CMK (cell line): ENCODE measurements around the gene YIPF5.

ENCODE experiments used
- DNase-seq: peaks from one replicate; pipeline ENCODE4 v3.0.0-alpha.2; 2010; ENCODE audit warnings: low read depth

YIPF5 gene

DNA sequence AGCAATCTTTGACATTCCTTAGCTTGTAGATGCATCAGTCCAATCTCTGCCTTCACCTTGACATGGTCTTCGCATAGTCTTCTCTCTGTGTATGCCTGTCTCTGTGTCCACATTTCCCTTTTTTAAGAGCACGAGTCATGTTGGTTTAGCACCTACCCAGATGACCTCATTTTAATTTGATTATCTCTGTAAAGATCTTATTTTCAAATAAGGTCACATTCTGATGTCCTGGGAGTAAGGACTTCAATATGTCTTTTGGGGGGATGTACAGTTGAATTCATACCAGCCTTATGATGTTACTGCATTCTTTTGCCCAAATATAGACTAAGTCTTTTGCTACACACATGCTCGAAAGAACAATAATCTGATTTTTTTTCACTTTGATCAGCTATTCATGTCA lies 7.1 kb upstream of the YIPF5 start:
- DNase-seq: no peak

DNA sequence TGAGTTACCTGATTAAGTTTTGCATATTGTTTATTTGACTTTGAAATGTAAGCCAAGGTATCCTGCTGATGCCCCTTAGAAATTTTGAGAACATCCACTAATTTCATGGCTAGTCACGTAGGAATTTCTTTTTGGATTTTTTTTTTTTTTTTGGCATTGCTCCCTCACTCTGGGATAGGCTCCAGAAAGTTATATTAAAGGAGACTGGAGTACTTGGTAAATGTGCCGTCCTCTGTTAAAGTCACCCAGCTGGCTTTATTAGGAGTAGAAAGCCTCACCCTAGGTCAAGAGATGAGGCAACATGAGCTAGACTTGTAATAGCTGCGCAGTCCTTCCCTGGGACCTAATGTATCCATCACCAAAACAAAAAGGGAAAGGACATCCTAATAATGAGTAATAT lies 3.3 kb upstream of the YIPF5 start:
- no peak for DNase-seq

DNA sequence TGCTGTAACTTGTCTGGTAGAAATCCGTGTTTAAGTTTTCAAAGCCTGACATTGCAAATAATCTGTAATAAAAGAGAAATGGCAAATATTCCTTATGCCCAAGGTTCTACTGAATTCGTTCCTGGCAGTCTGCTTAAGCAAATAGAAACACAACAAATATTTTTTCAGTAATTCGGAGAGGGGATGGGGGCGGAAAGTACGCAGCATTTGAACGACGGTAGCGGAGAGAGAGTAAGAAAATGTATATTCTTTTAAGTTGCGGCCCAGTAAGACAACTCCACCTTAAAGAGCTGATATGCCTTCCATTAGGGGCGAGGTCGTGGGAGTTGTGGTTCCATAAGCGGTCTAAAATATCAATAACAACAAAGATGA lies 569 bp downstream of the YIPF5 start:
- DNase-seq: no peak

DNA sequence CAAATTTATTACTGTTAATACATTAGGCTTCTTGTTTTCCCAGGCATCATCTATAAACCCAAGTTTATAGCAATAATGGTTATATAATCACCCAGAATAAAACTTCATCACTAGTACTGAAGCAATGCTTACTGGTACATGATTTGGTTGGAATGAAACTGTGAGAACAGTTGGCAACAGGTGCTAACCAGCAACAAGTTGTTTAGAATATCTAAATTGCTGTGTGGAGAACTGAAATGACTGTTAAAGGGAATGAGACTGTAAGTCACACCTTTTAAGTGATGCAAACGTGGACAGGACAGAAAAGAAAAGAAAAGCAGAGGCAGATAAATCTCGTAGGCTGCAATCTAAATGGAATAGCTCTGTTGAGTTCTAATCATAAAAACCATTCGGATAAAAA lies 2.5 kb downstream of the YIPF5 start:
- DNase-seq: no peak

DNA sequence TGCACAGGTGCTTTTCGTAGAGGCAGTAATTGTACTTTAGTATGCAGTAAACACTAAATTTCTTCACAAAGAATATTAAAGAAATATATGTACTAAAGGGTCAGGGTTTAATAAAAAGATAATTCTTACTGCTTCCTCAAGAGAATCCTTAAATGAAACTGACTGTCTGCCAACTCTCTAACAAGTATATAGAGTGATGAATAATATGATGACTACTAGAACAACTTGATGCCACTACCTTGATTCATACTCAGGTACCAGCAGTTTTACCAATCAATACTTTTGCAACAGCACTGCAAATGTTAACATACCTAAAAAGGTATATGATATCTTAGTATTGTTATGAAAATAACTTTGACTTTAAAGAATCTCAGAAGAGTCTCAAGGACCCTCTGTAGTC lies 3.8 kb downstream of the YIPF5 start:
- no peak for DNase-seq

DNA sequence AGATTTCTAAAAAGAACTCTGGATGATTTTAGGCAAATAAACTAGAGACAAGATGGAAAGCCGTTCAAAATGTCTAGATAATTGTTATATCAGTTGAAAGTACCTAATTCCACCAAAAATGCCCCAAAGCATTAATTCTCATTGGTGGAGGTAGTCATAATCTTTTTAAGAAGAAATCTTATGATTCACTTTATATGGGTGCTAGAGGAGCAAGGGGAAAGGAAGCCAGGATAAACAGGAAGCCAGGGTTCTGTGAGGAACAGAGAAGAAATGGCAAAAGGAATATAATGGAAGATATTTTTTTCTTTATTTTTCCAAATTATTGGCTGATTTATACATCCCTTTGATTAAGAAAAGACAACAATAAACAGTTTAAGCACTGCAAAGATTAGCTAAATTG lies 7.8 kb downstream of the YIPF5 start:
- DNase-seq: no peak

DNA sequence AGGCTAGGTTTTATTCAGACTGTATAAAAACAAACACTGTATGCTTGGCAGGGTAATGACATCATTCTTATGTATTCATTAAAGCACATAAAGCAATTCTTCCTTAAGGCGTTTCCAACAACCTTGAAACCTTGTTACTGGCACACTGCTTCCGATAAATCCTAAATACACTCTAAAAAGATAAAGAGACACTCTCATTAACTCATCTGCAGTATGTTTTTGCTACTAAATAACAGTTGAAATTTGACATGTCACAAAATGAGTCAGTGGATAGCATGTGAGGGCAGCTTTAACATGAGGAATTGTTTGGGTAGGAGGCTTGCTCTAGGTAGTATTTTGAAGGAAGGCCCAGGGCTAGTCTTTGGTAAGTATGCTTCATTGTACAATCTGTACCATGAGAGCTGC lies 13.7 kb downstream of the YIPF5 start:
- no peak for DNase-seq

DNA sequence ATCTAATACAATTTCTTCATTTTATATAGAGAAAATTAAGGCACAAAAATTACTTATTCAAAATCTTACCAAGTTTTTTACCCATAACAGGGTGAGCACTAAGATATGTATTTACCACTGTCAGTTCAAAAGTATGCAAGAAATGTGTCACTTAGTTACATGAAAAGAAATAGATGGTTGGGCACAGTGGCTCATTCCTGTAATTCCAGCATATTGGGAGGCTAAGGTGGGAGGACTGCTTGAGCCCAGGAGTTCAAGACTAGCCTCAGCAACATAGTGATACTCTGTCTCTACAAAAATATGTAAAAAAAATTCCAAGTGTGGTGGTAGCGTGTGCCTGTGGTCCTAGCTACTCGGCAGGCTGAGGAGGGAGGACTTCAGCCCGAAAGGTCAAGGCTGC lies 19.4 kb downstream of the YIPF5 start:
- DNase-seq: no peak

DNA sequence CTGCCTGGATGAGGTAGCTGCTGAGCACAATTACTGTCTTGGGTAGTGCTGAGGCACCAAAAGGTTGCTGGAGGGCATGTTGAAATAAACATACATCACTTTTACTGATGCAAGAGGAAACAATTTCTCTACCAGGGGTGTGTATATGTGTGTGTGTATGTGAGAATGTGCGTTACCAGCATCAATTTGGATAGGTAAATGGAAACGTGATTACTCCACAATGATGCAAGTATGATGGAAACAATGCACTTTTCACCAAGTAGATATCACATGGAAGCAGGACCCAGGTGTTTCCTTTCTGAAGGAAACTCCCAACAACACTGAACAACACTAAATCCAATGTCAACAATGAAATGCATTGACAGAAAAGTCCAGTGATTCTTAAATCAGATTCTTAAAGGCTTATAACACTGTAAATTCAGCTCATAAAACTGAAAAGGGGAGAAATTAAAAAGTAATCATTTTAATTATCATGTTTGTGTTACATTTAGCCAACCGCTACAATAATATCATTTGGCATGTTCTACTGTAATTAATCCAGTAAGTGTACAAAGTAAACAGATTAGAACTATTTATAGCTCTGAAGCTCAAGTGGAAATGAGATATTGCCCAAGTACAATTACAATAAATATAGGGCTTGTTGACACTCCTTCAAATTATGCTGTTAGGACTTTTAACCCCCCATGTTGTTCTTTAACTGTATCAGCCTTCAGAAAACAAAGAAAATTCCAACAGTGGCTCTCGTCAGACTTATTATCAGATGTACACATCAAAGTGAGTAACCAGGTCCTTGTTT lies 25.3 kb downstream of the YIPF5 start:
- DNase-seq: no peak

DNA sequence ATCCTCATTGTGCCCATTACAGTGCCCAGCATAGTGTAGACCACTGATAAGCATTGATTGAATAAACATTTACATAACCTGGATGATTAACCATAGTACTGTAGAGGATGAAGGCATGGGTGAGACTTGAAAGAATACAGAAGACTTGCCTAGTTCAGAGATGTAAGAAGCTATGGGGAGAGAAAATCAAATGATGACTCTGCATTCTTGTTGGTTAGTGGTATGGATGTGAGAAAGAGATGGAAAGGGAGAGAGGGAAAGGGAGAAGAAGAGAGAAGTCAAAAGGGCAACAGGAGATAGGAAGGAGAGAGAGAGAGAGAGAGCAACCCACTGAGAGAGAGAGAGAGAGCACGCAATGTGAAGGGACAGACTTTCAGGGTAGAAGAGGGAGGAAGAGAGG lies 26.8 kb downstream of the YIPF5 start:
- no peak for DNase-seq

DNA sequence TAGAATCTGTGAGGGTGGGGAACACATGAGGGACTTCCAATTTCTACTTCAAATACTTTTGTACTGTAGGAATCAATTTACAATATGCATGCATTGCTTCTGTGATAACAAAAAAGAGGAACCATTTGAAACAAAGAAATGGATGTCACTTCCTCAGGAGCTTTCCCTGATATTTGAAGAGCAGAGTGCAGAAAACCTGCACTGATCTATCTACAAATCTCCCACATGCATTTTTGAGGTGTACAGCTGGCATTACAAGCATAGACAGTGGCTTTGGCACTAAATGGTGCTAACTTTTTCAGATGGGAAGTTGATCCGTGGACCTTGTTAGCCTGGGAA lies 27.7 kb downstream of the YIPF5 start:
- no peak for DNase-seq

DNA sequence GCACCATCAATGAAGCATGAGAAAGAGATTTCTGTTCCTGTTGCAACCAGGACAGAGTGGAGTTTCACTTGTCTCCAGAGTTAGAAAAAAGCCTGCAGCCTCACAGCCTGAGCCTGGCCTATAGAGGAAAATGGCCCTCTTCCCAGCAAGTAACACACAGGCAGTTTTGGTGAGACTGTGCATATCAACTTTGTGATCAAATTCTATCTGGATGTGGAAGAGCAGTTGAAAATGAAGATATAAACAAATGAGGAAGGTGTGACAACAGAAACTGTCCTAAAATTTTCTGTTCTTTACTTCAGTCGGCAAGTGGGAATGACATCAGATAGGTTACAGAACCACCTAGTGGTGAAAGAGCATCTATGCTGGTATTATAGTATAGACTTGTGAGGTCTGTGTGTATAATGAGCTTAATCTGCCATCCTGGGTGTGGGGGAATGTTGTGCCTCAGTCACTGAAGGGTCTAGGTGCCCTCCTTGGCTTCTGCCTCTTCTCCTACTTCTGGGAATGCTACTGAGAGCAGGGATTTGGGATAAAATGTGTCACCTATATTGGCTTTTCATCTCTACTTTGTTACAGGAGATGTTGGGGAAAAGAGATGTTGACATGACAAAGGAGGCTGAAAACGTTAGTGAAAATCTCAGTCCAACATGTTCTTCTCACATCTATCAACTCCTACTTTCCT lies 28.2 kb downstream of the YIPF5 start:
- no peak for DNase-seq

DNA sequence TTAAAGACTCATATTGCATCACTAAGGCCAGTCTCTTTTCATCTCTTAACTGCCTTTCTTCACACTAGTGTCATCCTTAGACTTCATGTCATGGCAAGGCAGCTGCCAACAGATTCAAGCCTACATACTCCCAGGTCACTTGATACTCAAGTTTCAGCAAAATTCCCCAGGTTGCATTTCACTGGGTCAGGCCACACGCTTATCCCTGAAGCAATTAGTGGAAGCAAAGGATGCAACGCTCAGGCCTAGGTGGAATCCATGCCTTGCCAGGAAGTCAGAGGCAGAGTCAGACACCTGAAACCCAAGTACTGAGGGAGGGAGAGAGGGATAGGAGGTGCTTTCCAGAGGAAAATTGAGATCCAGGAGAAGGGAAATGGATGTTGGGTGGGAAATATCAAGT lies 28.9 kb downstream of the YIPF5 start:
- no peak for DNase-seq

DNA sequence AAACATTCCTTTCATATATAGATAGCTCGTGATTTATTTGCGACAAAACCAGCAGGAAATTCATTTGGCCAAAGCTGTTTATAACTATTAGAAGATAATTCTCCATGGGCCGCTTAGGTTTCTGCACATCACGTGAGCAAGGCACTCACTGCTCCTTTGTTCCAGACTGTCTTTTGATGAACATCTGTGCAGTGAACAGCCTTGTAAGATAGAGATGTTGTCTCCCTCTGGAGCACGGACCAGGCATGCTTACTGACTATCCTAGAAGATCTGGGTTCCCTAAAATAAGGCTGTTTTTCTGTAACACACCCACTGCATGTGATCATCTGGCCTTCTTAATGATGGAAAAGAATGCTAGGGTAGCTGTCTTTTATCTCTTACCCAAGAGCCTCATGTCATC lies 30.9 kb downstream of the YIPF5 start:
- DNase-seq: no peak

DNA sequence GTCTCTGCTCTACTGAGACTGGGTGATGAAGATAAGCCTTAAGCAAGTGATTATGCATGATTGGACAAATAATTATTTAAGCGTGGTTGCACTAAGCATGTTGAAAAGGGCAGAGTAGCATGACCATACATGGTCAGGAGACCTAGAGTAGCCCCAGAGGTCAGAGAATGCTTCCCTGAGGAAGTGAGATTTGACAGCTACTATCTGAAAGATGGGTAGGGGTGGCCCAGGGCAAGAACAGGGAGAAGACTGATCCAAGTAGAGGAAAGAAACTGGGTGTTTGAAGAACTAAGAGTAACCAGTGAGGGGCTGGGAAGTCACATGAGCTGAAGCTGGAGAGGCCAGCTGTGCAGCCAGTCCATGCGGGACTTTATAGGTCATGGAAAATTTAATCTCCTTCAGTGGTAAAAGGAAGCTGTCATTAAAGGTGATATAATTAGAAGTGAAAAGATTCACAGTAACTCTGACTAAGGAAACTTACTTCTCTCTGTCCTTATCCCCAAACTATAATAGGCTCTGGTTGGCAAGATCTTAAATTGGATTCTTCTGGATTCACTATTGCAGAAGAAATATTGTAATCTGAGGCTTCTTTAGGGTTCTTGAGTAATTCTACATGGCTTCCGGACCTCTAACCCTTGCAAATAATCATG lies 35.2 kb downstream of the YIPF5 start:
- DNase-seq: no peak

DNA sequence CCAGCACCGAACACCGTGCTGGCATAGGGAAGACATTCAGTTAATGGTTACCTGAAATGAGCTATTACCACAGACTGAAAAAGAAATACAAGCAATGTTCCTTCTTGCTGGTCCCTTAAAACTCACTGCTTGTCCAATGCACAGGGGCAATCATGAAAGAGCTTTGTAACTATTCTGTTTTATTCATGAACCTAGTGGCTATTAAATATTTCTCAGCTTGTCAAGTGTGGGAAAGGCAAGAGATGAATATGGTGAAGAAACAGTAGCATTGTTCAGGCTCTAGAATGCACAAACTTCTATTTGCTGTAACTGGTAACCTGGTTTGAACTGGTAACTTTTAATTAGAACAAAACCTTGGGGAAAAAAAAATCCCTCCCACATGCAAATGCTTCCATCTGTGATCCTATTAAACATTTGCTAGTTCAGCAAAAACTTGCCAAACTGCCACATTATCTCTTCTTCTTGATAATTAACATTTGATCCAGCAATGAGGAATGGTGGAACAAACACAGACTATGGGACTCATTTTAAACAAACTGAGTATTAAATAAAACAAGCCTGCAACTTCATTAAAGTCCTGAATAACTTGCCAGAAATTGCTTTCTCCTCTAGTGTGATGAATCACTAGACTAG lies 36.1 kb downstream of the YIPF5 start:
- no peak for DNase-seq

DNA sequence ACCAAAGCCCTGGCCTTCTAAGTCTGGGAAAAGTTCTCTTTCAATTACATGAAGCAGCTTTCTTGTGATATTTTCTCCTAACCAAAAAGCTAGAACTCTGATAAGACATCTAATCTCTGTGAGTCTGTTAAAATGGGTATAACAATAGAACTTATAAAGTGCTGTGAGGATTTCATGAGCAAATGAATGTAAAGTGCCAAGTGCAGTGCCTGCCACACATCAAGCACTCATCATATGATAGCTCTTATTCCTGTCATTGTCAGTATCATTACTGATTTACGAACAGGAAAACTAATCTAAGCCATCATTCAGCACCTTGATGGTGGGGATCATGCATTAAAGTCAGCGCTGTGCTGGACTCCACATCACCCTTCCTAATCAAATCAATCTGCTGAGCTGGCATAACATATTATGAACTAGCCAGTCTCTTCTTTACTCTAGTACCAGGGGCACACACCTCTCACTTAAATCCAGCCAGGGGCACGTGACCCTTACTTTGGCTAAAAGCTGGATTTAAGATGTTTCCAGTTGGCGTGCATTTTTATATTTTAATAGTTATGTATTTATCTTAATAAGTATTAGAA lies 37.3 kb downstream of the YIPF5 start:
- DNase-seq: no peak

DNA sequence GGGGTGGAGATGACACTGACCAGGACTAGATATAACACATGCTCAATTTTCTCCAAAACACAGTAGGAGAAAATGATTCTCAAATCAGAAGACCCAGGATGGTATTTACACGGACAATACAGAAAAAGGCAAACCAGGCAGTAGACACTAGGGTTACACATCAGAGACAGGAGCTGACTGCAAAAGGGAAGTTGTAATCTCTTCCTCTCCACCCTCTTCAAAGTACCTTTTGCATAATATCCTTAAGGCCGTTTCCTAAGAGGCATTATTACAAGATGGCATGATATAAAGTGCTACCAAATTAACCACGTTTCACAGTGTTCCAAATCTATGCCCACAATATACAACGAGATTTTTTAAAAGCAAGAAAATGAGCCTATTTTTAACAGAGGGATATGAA lies 39.2 kb downstream of the YIPF5 start:
- no peak for DNase-seq

DNA sequence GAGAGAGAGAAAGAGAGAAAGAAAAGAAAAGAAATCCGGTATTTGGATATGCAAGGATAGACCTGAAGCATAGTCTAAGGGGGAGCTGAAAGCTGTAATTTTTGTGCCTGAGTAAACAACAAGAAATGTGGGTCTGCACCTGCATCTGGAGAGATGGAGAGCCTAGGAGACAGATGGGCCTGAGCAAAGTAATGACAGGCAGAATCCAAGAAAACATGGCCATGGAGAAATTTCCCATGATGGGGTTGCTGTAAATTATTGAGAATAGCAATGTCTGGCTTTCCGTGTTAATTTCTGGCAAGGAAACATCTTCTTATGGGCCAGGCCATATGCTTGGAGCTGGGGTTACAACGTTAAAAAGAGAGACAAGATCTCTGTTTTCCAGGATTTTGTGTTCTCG lies 40.2 kb downstream of the YIPF5 start:
- no peak for DNase-seq

DNA sequence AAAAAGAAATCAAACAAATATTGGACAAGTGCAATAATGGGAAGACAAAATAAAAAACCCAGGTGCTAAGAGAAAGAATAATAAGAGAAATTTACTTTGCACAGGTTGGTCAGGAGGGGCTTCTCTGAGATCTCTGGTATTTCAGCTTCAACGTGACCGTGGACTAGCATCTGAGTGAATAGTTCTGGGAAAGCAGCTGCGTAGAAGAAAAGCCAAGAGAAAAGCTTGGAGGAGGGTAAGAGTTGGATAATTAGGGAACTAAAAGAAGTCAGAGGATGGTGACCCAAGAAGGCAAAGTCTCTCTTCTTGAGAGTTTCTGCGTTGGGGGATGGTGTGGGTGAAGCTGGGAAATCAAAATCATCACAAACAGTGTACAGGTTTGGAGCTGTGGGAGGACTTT lies 41.6 kb downstream of the YIPF5 start:
- DNase-seq: no peak

DNA sequence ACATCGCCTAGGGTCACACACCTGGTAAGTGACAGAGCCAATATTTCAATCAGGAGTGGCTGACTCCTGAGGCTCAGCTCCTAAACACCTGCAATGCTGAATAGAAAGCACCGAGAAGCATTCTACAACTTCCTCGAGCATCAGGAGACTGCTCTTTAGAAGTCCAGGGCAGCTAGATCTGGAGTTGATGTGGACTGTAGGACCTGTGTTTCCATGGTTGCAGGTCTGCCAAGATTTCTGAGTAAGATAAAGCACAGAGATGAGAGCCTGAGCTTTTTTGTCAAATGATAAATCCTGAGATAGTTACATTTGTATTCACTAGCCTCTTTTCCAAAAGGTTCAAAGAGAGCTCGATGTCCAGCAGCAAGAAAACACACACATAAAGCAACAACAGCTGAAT lies 43.8 kb downstream of the YIPF5 start:
- no peak for DNase-seq

DNA sequence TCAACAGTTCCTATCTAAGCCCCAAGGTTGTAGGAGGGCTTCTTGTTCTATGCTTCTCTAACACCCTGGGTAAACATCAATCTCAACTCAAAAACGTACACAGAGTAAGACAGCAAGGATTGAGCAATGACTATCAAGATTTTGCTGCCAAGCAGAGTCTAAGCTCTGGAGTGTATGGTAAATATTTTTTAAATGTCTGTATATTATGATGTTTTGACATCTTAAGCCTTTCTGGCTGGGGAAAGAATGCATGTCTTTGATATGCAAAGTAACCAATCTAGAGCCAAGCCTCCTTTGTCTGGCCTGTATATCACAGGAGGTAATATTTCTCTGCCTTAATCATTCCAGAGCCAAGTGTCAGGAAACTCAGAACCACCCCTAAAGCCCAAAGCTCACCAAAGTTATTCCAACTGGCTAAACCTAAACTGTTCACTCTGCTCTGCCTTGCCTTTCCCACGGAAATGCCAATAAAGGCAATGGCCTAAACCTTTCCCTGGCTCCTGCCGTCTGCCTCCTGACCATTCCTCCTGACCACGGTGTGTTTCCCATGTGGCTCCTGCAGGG lies 45.2 kb downstream of the YIPF5 start:
- no peak for DNase-seq
